AG09309 (cell line): ENCODE results near the gene KCNIP2.

Source experiments
- DNase-seq: peaks from one replicate; pipeline ENCODE4 v3.0.0-alpha.2; 2010; ENCODE audit warnings: low read depth
- H3K4me3 ChIP-seq: 2 replicates; pipeline ENCODE4 v1.5.1; 2011; ENCODE audit warnings: mild to moderate bottlenecking, low read depth, low read length, moderate library complexity; ENCODE audit not compliant: control insufficient read depth
- CTCF ChIP-seq: IDR thresholded peaks from 2 replicates; pipeline ENCODE4 v1.5.1; 2011; ENCODE audit warnings: mild to moderate bottlenecking, low read depth, low read length, inconsistent platforms; ENCODE audit not compliant: insufficient read depth, control insufficient read depth; ENCODE audit errors: missing control alignments

KCNIP2 gene

GRCh38 chr10:101818119-101818871 is 25.3 kb downstream of the KCNIP2 start, which contains the start of gene OGA:
OGA (minus strand) TSS chr10:101818444; CDS start chr10:101818022, 422 bp downstream.
- H3K4me3 ChIP-seq = peak within 1 kb of the TSS; percentile 92
- DNase-seq = peak; percentile 100
- TF ChIP-seq CTCF = no peak

GRCh38 chr10:101817337-101818118 is 26.1 kb downstream of the KCNIP2 start:
- H3K4me3 ChIP-seq = peak overlapping the region; percentile 92
- no peak for TF ChIP-seq CTCF
- DNase-seq = peak; percentile 81

- H3K4me3 ChIP-seq = peak overlapping the region; percentile 92
- TF ChIP-seq CTCF = no peak
- no peak for DNase-seq
Observed at GRCh38 chr10:101816913-101817336, 26.7 kb downstream of the KCNIP2 start.

DNA sequence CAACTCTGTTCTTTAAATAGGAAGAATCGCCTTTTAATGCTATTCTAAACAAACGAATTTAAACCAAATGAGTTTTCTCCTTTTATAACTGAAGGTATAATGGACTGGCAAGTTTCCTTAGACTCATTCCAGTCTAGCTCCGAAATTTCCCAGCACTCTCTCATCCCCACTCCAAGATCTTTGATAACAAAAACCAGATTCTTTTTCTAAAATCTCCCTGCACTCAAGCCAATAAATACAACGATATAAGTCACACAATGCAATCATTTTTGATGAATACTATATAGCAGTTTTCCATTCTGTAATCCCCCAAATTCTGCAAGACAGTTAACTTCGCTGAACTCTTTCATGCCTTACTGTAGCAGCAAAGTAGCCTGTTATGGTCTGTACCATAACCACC is 27.2 kb downstream of the KCNIP2 start:
- H3K4me3 ChIP-seq = peak overlapping the region; percentile 92
- no peak for TF ChIP-seq CTCF
- DNase-seq = no peak

DNA sequence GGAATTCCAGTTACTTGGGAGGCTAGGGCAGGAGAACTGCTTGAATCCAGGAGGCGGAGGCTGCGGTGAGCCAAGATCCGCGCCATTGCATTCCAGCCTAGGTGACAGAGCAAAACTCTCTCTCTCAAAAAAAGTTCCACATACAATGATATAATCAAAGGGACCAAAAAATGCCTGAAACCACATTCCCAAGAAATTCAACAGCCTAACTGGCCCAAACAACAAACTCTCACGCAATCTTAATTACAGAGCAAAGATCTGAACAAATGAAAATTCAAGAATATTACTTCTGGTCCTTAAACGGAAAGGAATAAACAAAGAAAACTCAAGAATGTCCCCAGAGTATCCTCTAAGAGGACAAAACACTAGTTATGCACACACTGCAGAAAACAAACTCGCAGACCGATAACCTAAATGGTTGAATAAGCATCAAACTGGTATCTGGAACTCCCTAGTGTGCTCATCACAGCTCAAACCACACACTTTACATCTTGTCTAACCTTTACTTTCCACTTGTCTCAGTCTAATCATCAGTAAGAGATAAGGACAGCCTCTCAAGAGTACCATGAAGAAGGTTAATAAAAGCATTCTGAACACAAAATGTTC is 29.0 kb downstream of the KCNIP2 start:
- no peak for DNase-seq
- no peak overlapping the region for H3K4me3 ChIP-seq
- no peak for TF ChIP-seq CTCF

DNA sequence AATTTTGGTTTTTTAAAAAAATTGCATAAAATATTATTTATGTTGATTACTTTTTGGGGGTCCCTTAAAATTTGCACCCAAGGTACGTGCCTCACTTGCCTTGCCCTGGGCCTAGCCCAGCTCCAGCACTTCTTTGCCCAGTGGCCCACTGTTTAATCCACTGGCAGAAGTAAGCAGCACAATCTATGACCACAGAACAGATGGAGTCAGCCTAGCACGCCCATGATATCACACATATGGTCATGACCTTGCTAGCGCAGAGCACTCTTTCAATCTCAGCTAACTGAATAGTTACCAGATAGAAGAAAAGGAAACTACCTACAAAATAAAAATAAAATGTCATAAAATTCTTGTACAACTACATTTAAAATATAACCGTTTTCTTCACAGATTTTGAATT is 31.0 kb downstream of the KCNIP2 start:
- no peak for TF ChIP-seq CTCF
- H3K4me3 ChIP-seq = no peak overlapping the region
- no peak for DNase-seq
